Raji (cell line): Measurements from ENCODE around the gene MAN2C1.

Experiments
- POLR2A ChIP-seq: IDR thresholded peaks from 2 replicates; pipeline ENCODE4 v1.6.1; 2011; ENCODE audit warnings: low read depth, low read length, control low read depth; ENCODE audit not compliant: insufficient read depth

Gene MAN2C1

GRCh38 chr15:75352186-75353080, 16.0 kb downstream of the MAN2C1 start:
- TF ChIP-seq POLR2A = no peak

- no peak for TF ChIP-seq POLR2A
Observed at GRCh38 chr15:75350601-75351361, 17.6 kb downstream of the MAN2C1 start.

- TF ChIP-seq POLR2A = peak; percentile 52
Observed at GRCh38 chr15:75349851-75350588, 18.4 kb downstream of the MAN2C1 start.

- no peak for TF ChIP-seq POLR2A
Observed at GRCh38 chr15:75348562-75349350, 19.7 kb downstream of the MAN2C1 start.

GRCh38 chr15:75348034-75348561, 20.3 kb downstream of the MAN2C1 start:
- TF ChIP-seq POLR2A = no peak

GRCh38 chr15:75347222-75348033, 21.0 kb downstream of the MAN2C1 start:
- peak; percentile 57 for TF ChIP-seq POLR2A

GRCh38 chr15:75346796-75347221, 21.6 kb downstream of the MAN2C1 start, which contains the start of gene NEIL1:
Gene NEIL1 (plus strand): TSS chr15:75347039. CDS start chr15:75348906, 1,867 bp downstream.
- no peak for TF ChIP-seq POLR2A

- no peak for TF ChIP-seq POLR2A
Observed at GRCh38 chr15:75342221-75342620, 26.2 kb downstream of the MAN2C1 start.

- TF ChIP-seq POLR2A = no peak
Observed at GRCh38 chr15:75339531-75340240, 28.7 kb downstream of the MAN2C1 start.

GRCh38 chr15:75338661-75339240, 29.7 kb downstream of the MAN2C1 start:
- TF ChIP-seq POLR2A = no peak

GRCh38 chr15:75335705-75336355, 32.6 kb downstream of the MAN2C1 start, which contains the start of gene COMMD4:
Gene COMMD4 (plus strand): TSS chr15:75336063. CDS start chr15:75336090, 27 bp downstream.
- TF ChIP-seq POLR2A = peak; percentile 76

GRCh38 chr15:75335313-75335704, 33.1 kb downstream of the MAN2C1 start:
- no peak for TF ChIP-seq POLR2A
